Measurements from ENCODE around the gene KCNQ4.

KCNQ4 gene

DNA sequence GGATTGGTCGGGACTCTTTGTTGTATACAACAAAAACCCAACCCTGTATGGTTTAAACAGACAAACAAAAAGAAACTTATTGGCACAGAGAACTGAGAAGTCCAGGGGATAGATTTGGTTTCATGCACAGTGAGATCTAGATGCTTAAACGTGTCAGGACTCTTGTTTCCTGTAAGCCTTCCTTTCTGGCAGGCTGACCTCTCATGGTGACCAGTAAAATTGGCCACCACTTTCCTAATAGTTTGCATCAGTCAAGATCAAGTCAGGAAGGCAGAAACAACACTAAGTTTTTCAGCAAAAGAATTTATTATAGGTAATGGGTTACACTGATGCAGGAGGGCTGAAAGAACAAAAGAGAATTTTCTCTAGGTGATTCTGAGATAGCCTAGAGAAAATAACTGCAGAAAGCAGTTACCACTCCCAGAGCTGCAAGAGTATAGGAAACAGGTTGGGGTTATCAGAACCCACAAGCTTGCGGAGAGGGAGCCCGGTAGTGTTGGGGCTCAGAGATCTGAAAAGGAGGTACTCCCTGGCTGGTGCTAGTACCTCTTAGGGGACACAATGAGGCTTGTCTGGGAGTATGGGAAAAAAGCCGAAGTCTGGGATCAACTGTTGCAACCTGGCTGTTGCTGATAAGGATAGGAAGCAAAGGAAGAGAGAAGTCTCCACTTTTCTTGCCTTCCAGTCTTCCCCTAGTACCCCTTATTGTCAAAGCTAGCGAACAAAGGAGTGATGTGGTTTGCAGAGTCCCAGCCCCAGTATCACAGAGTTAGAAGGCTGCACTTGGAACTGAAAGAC is 57.1 kb downstream of the KCNQ4 start:
- TF ChIP-seq, protein P1, sequence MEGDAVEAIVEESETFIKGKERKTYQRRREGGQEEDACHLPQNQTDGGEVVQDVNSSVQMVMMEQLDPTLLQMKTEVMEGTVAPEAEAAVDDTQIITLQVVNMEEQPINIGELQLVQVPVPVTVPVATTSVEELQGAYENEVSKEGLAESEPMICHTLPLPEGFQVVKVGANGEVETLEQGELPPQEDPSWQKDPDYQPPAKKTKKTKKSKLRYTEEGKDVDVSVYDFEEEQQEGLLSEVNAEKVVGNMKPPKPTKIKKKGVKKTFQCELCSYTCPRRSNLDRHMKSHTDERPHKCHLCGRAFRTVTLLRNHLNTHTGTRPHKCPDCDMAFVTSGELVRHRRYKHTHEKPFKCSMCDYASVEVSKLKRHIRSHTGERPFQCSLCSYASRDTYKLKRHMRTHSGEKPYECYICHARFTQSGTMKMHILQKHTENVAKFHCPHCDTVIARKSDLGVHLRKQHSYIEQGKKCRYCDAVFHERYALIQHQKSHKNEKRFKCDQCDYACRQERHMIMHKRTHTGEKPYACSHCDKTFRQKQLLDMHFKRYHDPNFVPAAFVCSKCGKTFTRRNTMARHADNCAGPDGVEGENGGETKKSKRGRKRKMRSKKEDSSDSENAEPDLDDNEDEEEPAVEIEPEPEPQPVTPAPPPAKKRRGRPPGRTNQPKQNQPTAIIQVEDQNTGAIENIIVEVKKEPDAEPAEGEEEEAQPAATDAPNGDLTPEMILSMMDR (IDR thresholded peaks at IDR 0.05; ENCODE audit: control insufficient read depth, extremely low read depth, insufficient read depth): no peak
- no peak for DNase-seq (ENCODE audit: low read depth)
- no peak overlapping the region for H3K4me3 ChIP-seq (ENCODE audit: low read depth, low read length)

- TF ChIP-seq, protein P1 (IDR thresholded peaks at IDR 0.05; ENCODE audit: control insufficient read depth, extremely low read depth, insufficient read depth): no peak
- no peak for DNase-seq (ENCODE audit: low read depth)
- H3K4me3 ChIP-seq (ENCODE audit: low read depth, low read length): no peak overlapping the region
Observed at GRCh38 chr1:40841602-40842001, 58.0 kb downstream of the KCNQ4 start.

GRCh38 chr1:40842207-40842606 is 58.6 kb downstream of the KCNQ4 start:
- TF ChIP-seq, protein P1 (IDR thresholded peaks at IDR 0.05; ENCODE audit: control insufficient read depth, extremely low read depth, insufficient read depth): no peak
- no peak for DNase-seq (ENCODE audit: low read depth)
- H3K4me3 ChIP-seq (ENCODE audit: low read depth, low read length): no peak overlapping the region

GRCh38 chr1:40842691-40843090 is 59.1 kb downstream of the KCNQ4 start:
- TF ChIP-seq, protein P1 (IDR thresholded peaks at IDR 0.05; ENCODE audit: control insufficient read depth, extremely low read depth, insufficient read depth): no peak
- DNase-seq (ENCODE audit: low read depth): no peak
- no peak overlapping the region for H3K4me3 ChIP-seq (ENCODE audit: low read depth, low read length)

GRCh38 chr1:40844079-40844478 is 60.5 kb downstream of the KCNQ4 start:
- TF ChIP-seq, protein P1 (IDR thresholded peaks at IDR 0.05; ENCODE audit: control insufficient read depth, extremely low read depth, insufficient read depth): no peak
- no peak overlapping the region for H3K4me3 ChIP-seq (ENCODE audit: low read depth, low read length)
- no peak for DNase-seq (ENCODE audit: low read depth)

- TF ChIP-seq, protein P1 (IDR thresholded peaks at IDR 0.05; ENCODE audit: control insufficient read depth, extremely low read depth, insufficient read depth): no peak
- no peak overlapping the region for H3K4me3 ChIP-seq (ENCODE audit: low read depth, low read length)
- no peak for DNase-seq (ENCODE audit: low read depth)
Observed at GRCh38 chr1:40844887-40845878, 61.6 kb downstream of the KCNQ4 start.

All from LNCaP clone FGC (cell line).